Measurements from ENCODE around the gene SUFU. TPM values are rescaled to one million over a fixed set of nuclear protein-coding genes. Genes with fewer than 3 reads are reported as not detected.

The SUFU gene
- total and polyA plus RNA-seq, 2 of the 13 experiments (the other 11 are each of a cell fraction or from before 2014, with no cell fraction given), result 2.9 to 5.5 TPM

- TF ChIP-seq NR2F1 (CRISPR knock-in tag; IDR thresholded peaks at IDR 0.05) (no peak), POLR2G (IDR thresholded peaks at IDR 0.05; ENCODE audit: low read depth, low read length) (peak; percentile 62), EEA1 (CRISPR knock-in tag; IDR thresholded peaks at IDR 0.05; ENCODE audit: borderline replicate concordance) (no peak), ZNF746 (CRISPR knock-in tag; IDR thresholded peaks at IDR 0.05) (peak; percentile 21; the same call in 1 of the 2 replicates), CBX5 (CRISPR knock-in tag; IDR thresholded peaks at IDR 0.05; ENCODE audit: borderline replicate concordance) (no peak), ZNF263 (CRISPR knock-in tag; IDR thresholded peaks at IDR 0.05) (no peak), ZFAT (CRISPR knock-in tag; conservative IDR thresholded peaks at IDR 0.05) (0 out of 2 replicates have a peak, but pooled peaks have one; percentile 26), SPEN (CRISPR knock-in tag; IDR thresholded peaks at IDR 0.05; ENCODE audit: low read depth) (0 out of 2 replicates have a peak, but pooled peaks have one; percentile 1), SRSF1 (optimal IDR thresholded peaks at IDR 0.05; ENCODE audit: low read depth, low read length) (peak; percentile 14), YY1 (IDR thresholded peaks at IDR 0.05; ENCODE audit: insufficient read depth, insufficient replicate concordance, low read depth, low read length) (peak; percentile 71), MEIS2 (CRISPR knock-in tag; IDR thresholded peaks at IDR 0.05) (peak; percentile 11; the same call in 1 of the 2 replicates), HOXA5 (CRISPR knock-in tag; IDR thresholded peaks at IDR 0.05) (0 out of 2 replicates have a peak, but pooled peaks have one; percentile 41), REL (CRISPR knock-in tag; conservative IDR thresholded peaks at IDR 0.05) (0 out of 2 replicates have a peak, but pooled peaks have one; percentile 40)
These were observed 139.7 kb downstream of the SUFU start (continued) for GRCh38 chr10:102643336-102644065.

Measured in HepG2 (cell line).